ENCODE data around the gene TC2N.
"Not testable (repeated sequence)": the region's sequence is repeated elsewhere in the genome, so short reads cannot be mapped to it uniquely, and the experiment has no call there.

Gene TC2N

DNA sequence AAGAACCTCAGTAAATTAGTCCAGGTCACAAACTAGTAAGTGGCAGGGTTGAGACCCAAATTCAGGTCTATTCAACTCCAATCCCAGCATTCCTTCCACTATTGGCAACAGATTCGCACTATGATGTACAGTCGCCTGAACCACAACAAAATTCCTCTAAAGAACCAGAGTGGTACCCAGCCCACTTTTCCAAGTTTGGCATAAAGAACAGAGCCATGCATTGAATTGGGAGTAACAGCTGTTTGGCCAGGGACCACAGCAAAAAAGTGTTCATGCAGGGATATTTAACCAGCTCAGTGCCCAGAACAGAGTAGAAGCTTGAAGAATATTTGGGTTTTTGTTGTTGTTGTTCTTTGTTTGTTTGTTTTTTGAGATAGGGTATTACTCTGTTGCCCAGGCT is 9.7 kb downstream of the TC2N start:
- TF ChIP-seq, protein P1, sequence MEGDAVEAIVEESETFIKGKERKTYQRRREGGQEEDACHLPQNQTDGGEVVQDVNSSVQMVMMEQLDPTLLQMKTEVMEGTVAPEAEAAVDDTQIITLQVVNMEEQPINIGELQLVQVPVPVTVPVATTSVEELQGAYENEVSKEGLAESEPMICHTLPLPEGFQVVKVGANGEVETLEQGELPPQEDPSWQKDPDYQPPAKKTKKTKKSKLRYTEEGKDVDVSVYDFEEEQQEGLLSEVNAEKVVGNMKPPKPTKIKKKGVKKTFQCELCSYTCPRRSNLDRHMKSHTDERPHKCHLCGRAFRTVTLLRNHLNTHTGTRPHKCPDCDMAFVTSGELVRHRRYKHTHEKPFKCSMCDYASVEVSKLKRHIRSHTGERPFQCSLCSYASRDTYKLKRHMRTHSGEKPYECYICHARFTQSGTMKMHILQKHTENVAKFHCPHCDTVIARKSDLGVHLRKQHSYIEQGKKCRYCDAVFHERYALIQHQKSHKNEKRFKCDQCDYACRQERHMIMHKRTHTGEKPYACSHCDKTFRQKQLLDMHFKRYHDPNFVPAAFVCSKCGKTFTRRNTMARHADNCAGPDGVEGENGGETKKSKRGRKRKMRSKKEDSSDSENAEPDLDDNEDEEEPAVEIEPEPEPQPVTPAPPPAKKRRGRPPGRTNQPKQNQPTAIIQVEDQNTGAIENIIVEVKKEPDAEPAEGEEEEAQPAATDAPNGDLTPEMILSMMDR (IDR thresholded peaks at IDR 0.05; ENCODE audit: low read depth, low read length) = no peak
- H3K4me3 ChIP-seq (ENCODE audit: low read depth, low read length) = no peak overlapping the region

DNA sequence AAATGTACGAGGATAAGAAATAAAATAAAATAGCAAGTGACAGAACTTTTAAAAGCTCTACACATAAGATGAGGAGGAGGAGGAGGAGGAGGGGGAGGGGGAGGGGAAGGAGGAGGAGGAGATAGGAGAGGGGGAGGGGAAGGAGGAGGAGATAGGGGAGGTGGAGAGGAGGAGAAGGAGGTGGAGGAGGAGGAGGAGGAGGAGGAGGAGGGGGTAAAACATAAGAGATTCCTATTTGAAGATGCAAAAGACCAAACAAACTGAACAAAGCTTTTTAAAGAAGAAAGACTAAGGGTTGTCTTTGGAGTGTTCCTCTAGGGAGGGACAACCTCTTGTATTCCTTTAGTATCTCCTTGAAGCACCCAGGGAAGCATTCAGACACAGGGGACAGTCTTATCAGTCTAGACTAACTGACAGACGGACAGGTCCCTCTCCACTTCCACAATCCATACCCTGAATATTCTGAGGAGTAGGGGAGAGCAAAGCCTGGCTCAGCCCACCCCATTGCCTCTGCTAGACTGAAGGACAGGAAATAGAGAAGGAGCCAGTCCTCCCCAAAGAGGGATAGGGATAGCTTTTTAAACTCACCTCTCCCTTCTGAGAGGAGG is 12.9 kb downstream of the TC2N start:
- H3K4me3 ChIP-seq (ENCODE audit: low read depth, low read length) = no peak overlapping the region
- TF ChIP-seq, protein P1 (IDR thresholded peaks at IDR 0.05; ENCODE audit: low read depth, low read length) = no peak

DNA sequence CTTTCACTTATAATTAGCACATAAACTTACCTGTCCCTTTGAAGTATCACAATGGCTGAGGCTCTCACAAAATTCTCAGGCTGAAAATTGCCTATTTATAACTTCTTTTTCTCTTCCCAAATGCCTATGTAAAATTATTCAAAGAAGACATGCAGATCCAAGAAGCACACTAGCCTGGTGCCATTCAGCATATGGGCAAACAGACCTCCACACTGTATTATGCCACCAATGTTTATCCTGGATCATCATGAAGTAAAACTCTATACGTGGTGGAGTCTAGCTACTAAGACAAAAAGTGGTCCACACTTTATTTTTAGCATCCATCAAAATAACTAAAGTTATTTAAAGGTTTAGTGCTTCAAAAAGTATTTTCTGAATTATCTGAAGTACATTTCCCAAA is 15.8 kb downstream of the TC2N start:
- H3K4me3 ChIP-seq (ENCODE audit: low read depth, low read length) = no peak overlapping the region
- TF ChIP-seq, protein P1 (IDR thresholded peaks at IDR 0.05; ENCODE audit: low read depth, low read length) = no peak

DNA sequence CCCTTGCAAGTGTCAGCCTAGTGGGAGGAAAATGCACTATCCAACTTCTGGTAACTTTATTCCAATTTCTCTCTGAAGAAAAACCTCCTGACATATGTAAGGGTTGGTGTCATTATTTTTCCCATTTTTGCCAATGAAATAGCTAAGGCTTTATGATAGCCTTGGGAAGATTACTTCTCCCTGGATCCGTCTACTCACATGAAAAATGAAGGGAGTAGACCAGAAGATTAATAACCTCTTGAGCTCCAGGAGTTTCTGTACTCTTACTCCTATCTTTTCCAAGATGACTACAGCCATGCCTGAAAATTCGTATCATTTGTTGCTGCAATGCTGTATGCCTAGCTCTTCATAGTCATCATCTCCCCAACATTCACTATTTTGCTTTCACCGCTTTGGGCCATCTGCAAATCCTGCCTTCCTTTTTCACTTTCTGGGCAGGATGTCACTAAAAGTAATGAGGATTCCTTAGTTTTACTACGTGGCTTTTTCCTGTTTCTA is 18.8 kb downstream of the TC2N start:
- TF ChIP-seq, protein P1 (IDR thresholded peaks at IDR 0.05; ENCODE audit: low read depth, low read length) = no peak
- no peak overlapping the region for H3K4me3 ChIP-seq (ENCODE audit: low read depth, low read length)

DNA sequence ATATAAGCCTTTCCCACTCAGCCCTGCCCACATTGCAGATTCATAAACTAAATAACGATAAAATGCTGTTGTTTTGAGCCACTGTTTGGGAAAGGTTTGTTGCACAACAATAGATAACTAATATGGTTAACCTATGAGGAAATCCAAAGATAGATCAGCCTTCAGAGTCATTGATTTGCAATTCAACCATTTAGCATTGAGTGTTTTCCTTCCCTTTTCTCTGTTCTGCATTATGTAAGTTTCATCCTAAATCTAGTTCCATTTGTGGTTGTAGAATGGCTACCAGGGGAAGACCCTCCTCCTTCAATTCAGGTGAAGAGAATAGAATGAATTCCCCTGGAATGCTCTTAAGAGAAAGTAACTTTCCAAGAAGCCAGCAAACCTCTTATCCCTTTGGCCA is 19.6 kb downstream of the TC2N start:
- no peak overlapping the region for H3K4me3 ChIP-seq (ENCODE audit: low read depth, low read length)
- TF ChIP-seq, protein P1 (IDR thresholded peaks at IDR 0.05; ENCODE audit: low read depth, low read length) = no peak

DNA sequence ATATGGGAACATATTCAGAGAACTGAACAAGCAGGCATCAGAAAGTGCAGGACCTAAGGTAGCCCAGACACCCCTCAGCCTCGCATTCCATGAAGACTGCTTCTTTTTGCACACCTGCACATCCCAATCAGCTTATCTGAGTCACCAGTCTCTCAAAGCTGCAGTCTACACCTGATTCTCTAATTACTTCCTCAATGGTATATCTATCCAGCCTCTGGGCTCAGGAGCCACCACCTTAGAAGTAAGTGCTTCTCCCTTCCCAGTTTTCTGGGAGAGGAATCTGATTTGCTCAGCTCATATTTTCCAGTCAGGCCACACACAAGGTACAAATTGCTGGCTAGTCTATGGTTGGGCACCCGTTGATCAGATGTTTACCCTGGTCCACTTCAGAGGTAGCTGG is 21.7 kb downstream of the TC2N start:
- TF ChIP-seq, protein P1 (IDR thresholded peaks at IDR 0.05; ENCODE audit: low read depth, low read length) = no peak
- no peak overlapping the region for H3K4me3 ChIP-seq (ENCODE audit: low read depth, low read length)

DNA sequence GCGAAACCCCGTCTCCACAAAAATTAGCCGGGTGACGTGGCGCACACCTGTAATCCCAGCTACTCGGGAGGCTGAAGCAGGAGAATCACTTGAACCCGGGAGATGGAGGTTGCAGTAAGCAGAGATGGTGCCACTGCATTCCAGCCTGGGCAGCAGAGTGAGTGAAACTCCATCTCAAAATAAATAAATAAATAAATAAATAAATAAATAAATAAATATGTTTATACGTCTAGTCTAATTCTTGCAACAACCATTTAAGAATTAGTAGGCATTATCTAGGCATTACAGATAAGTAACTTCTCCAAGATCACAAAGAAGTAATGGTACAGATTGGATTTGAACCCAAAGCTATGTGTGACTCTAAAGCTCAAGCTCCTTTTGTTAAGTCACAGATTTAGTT is 22.3 kb downstream of the TC2N start:
- not testable (repeated sequence) for H3K4me3 ChIP-seq (ENCODE audit: low read depth, low read length)

DNA sequence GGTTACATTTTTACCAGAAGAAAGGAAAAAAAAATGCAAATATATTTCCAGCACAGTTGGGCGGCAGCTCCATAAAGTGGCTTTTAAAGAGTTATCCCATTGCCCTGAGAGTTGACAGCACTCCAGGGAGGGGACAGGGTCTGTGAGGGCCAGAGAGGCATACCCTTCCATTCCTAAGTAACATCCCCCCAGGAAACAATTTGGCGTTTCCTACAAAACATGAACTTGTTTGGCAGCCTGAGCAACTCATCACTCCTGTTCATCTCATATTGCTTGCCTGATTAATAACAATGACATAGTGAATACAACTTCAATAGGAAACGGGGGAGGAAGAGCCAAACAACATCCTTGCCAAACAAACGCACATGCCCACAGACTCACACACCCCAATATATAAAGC is 23.3 kb downstream of the TC2N start:
- no peak overlapping the region for H3K4me3 ChIP-seq (ENCODE audit: low read depth, low read length)
- TF ChIP-seq, protein P1 (IDR thresholded peaks at IDR 0.05; ENCODE audit: low read depth, low read length) = no peak

Data from WI38 (cell line).